Testis (tissue), 2 donors: ENCODE measurements around the gene PTTG2.

ENCODE experiments used
- POLR2A ChIP-seq: fragments of 450-650 bp; IDR thresholded peaks from one replicate; pipeline ENCODE4 v1.6.1; 2017; ENCODE audit warnings: antibody characterized with exemption, mild to moderate bottlenecking, moderate library complexity
- TF ChIP-seq, protein P1 (sequence below), 3 experiments: fragments of 450-650 bp in 2 of 3; fragments of 200-600 bp in 1 of 3; sonication (generic) in 1 of 3; IDR thresholded peaks; one replicate each; pipeline ENCODE4 v1.5.1; 2016 to 2019; ENCODE audit warnings: antibody characterized with exemption in 3 of 3, mild to moderate bottlenecking in 2 of 3, moderate library complexity in 1 of 3

DNA sequence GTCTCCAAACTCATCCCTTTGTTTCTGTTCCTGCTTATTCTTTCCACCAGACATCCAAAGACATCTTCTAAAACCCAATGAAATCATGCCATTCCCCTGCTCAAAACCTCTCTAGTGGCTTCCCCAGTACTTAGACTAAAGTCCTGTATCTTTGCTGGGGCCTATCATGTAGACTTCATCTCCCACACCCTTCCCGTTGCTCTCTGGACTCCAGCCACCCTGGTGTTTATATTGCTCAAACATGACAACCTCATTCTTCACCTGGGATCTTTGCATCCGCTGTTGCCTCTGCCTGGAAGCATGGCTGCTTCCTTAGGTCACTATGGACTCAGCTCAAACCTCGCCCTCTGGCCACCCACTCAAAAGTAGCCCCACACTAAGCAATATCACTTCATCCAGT is 45.7 kb upstream of the PTTG2 start:
- TF ChIP-seq, protein P1, sequence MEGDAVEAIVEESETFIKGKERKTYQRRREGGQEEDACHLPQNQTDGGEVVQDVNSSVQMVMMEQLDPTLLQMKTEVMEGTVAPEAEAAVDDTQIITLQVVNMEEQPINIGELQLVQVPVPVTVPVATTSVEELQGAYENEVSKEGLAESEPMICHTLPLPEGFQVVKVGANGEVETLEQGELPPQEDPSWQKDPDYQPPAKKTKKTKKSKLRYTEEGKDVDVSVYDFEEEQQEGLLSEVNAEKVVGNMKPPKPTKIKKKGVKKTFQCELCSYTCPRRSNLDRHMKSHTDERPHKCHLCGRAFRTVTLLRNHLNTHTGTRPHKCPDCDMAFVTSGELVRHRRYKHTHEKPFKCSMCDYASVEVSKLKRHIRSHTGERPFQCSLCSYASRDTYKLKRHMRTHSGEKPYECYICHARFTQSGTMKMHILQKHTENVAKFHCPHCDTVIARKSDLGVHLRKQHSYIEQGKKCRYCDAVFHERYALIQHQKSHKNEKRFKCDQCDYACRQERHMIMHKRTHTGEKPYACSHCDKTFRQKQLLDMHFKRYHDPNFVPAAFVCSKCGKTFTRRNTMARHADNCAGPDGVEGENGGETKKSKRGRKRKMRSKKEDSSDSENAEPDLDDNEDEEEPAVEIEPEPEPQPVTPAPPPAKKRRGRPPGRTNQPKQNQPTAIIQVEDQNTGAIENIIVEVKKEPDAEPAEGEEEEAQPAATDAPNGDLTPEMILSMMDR (IDR thresholded peaks at IDR 0.05) = no peak
- TF ChIP-seq POLR2A = no peak
